ENCODE data around the gene ARID5B. TPM values are rescaled to one million over a fixed set of nuclear protein-coding genes. Genes with fewer than 3 reads are reported as not detected.

The ARID5B gene
- total RNA-seq, 2 experiments from 2014 or later = 49.2 to 51.3 TPM

DNA sequence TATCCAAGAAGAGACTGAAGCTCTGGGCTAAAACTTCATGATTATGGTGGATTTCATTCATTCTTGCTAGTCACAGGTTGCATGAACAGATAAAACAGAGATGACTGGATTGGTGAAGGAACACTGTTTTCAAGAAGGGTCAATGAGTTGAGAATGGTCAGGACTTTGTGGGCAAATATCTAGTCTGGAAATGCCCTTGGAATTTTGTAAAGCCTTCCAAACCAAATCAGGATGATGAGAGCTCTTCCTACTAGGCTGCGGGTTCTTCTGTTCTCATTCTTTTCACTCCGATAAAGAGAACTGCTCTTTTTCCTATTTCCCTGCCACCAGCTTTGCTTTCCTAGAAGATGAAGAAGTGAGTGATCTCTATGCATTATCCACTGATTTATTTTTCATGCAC lies 171.4 kb downstream of the ARID5B start:
- POLR2A ChIA-PET = interaction anchor here (1.1 to 1.4 kb wide), 2 partner anchors 23 to 196 kb away, joined by 3 to 4 read pairs; partner anchors contain the start of gene RTKN2

DNA sequence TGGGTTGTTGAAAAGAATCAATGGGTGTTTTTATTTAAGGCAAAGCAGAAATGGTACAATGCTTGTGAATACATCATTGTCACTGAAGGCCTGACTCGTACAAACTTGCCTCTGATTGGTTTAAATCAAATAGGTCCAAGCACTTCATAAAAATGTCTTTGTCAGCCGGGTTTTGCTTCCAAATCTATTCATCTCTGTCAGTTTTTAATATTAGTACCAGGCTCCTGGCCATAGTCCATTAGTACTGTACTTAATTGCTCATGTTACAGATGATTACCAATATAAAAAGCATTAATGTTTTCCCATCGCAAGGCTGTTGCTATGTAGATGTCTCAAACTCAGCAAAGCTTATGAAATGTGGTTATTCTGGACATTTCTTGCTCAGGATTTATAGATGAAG lies 171.9 kb downstream of the ARID5B start:
- Mint-ChIP-seq H3K27me3 (no peaks in the 10 kb centered on the region), H3K4me3 (no peak overlapping the region), H3K4me1 (ENCODE audit: low read depth) (peaks cover 66% of the 10 kb centered on the region), H3K27ac (peak overlapping the region; percentile 38), H3K36me3 (ENCODE audit: low read depth) (peaks cover 85% of the 10 kb centered on the region), H3K9me3 (no peaks in the 10 kb centered on the region)
- Histone ChIP-seq H3K36me3 (ENCODE audit: insufficient read depth, low read length) (peaks cover 78% of the 10 kb centered on the region), H3K27ac (ENCODE audit: low read depth in 1 of 2, low read length in 2 of 2) (no peak overlapping the region), H3K9me3 (ENCODE audit: control insufficient read depth in 1 of 2, insufficient read depth in 1 of 2, low read length in 2 of 2) (no peaks in the 10 kb centered on the region), H3K4me1 (ENCODE audit: insufficient read depth, low read length) (peaks cover 31% of the 10 kb centered on the region), H3K4me3 (ENCODE audit: low read length) (no peak overlapping the region), H3K27me3 (ENCODE audit: control insufficient read depth in 1 of 2, insufficient read depth in 2 of 2, low read length in 2 of 2) (no peaks in the 10 kb centered on the region)
- ChIA-PET POLR2A (interaction anchor here (1.4 kb wide), 1 partner anchor 195 kb away, joined by 3 read pairs; the partner anchor contains the start of gene RTKN2), CTCF (interaction anchor here (1.4 kb wide), 1 partner anchor 11 kb away, joined by 3 read pairs; no protein-coding TSS in a partner anchor)
- DNase-seq (no peak), ATAC-seq (ENCODE audit: poor library complexity) (no peak)
- intact Hi-C loops (cut with DNase I, micrococcal nuclease) = loop anchor here in 1 of 2 experiments (2.0 kb wide), 1 partner anchor 17 kb away; no protein-coding TSS in a partner anchor
- TF ChIP-seq, protein P1, sequence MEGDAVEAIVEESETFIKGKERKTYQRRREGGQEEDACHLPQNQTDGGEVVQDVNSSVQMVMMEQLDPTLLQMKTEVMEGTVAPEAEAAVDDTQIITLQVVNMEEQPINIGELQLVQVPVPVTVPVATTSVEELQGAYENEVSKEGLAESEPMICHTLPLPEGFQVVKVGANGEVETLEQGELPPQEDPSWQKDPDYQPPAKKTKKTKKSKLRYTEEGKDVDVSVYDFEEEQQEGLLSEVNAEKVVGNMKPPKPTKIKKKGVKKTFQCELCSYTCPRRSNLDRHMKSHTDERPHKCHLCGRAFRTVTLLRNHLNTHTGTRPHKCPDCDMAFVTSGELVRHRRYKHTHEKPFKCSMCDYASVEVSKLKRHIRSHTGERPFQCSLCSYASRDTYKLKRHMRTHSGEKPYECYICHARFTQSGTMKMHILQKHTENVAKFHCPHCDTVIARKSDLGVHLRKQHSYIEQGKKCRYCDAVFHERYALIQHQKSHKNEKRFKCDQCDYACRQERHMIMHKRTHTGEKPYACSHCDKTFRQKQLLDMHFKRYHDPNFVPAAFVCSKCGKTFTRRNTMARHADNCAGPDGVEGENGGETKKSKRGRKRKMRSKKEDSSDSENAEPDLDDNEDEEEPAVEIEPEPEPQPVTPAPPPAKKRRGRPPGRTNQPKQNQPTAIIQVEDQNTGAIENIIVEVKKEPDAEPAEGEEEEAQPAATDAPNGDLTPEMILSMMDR (IDR thresholded peaks at IDR 0.05) = no peak

More for the DNA sequence above, 171.4 kb downstream of the ARID5B start:
- Histone ChIP-seq H3K4me1 (ENCODE audit: insufficient read depth, low read length) (peaks cover 26% of the 10 kb centered on the region), H3K36me3 (ENCODE audit: insufficient read depth, low read length) (peaks cover 74% of the 10 kb centered on the region), H3K27ac (ENCODE audit: low read depth in 1 of 2, low read length in 2 of 2) (no peak overlapping the region), H3K4me3 (ENCODE audit: low read length) (no peak overlapping the region), H3K9me3 (ENCODE audit: control insufficient read depth in 1 of 2, insufficient read depth in 1 of 2, low read length in 2 of 2) (no peaks in the 10 kb centered on the region), H3K27me3 (ENCODE audit: control insufficient read depth in 1 of 2, insufficient read depth in 2 of 2, low read length in 2 of 2) (no peaks in the 10 kb centered on the region)
- intact Hi-C loops (cut with DNase I, micrococcal nuclease) = loop anchor here in 1 of 2 experiments (2.0 kb wide), 1 partner anchor 16 kb away; no protein-coding TSS in a partner anchor
- ATAC-seq (ENCODE audit: poor library complexity) (no peak), DNase-seq (no peak)
- TF ChIP-seq, protein P1 (IDR thresholded peaks at IDR 0.05) = no peak
- Mint-ChIP-seq H3K27me3 (no peaks in the 10 kb centered on the region), H3K4me3 (no peak overlapping the region), H3K36me3 (ENCODE audit: low read depth) (peaks cover 88% of the 10 kb centered on the region), H3K9me3 (no peaks in the 10 kb centered on the region), H3K27ac (peak overlapping the region; percentile 38), H3K4me1 (ENCODE audit: low read depth) (peaks cover 65% of the 10 kb centered on the region)
- CTCF ChIA-PET = interaction anchor here (0.9 to 1.4 kb wide), 2 partner anchors 11 to 16 kb away, joined by 3 to 4 read pairs; no protein-coding TSS in a partner anchor

DNA sequence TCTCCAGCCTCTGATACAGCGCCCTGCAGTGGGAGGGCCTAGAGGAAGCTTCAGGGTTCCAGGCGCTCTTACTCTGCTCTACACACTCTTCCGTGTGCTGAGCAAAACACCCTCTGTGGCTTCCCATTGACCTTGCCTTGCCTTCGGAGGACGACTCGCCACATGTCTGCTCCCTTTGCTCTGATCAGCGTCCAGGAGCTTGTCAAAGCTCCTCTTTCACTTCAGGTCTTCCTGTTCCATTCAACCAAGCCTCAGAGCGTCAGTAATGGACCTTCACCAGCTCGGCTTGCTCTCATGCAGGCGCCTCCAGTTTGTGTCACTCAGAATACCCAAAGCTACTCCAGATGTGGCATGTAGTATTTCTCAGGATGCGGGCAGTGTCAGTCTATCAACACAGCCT lies 173.9 kb downstream of the ARID5B start:
- no peak overlapping the region for H3K27ac ChIP-seq (ENCODE audit: low read depth in 1 of 2, low read length in 2 of 2)
- H3K4me1 ChIP-seq (ENCODE audit: insufficient read depth, low read length) = peaks cover 37% of the 10 kb centered on the region
- no peak overlapping the region for H3K4me3 Mint-ChIP-seq
- peaks cover 72% of the 10 kb centered on the region for H3K4me1 Mint-ChIP-seq (ENCODE audit: low read depth)
- ChIA-PET POLR2A (interaction anchor here (0.9 to 3.5 kb wide), 3 partner anchors 19 to 169 kb away, joined by 4 to 19 read pairs (median 4); no protein-coding TSS in a partner anchor), CTCF (interaction anchor here (1.6 to 1.7 kb wide), 2 partner anchors 21 to 169 kb away, joined by 3 to 4 read pairs; no protein-coding TSS in a partner anchor)
- no peaks in the 10 kb centered on the region for H3K9me3 ChIP-seq (ENCODE audit: control insufficient read depth in 1 of 2, insufficient read depth in 1 of 2, low read length in 2 of 2)
- DNase-seq (no peak), ATAC-seq (ENCODE audit: poor library complexity) (no peak)
- intact Hi-C loops (cut with DNase I, micrococcal nuclease) = no loop called here
- peaks cover 67% of the 10 kb centered on the region for H3K36me3 ChIP-seq (ENCODE audit: insufficient read depth, low read length)
- no peaks in the 10 kb centered on the region for H3K27me3 Mint-ChIP-seq
- H3K4me3 ChIP-seq (ENCODE audit: low read length) = no peak overlapping the region
- TF ChIP-seq, protein P1 (IDR thresholded peaks at IDR 0.05) = no peak
- peak overlapping the region; percentile 82 for H3K27ac Mint-ChIP-seq
- no peaks in the 10 kb centered on the region for H3K27me3 ChIP-seq (ENCODE audit: control insufficient read depth in 1 of 2, insufficient read depth in 2 of 2, low read length in 2 of 2)
- peaks cover 86% of the 10 kb centered on the region for H3K36me3 Mint-ChIP-seq (ENCODE audit: low read depth)
- no peaks in the 10 kb centered on the region for H3K9me3 Mint-ChIP-seq
